ENCODE data around the gene TFB1M.
"Not testable (repeated sequence)": the region's sequence is repeated elsewhere in the genome, so short reads cannot be mapped to it uniquely, and the experiment has no call there.

Gene TFB1M

DNA sequence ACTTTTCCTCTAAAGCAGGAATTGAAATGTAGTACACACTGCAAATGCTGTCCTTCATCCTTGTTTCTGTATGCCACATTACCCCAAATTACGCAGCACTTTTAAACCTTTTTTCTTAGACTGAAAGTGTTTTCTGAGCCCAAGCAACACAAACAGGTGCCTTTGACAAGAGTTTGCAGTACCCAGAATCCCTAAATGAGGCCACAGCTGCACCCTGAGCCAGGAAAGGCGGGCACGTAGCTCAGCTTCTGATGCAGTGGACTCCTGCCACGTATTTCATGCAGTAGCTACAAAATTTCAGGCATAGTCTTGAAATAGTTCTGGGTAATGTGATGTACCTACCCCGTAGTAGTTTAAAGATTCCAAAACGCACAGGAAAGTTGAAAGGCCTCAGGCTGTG, 81.4 kb downstream of the TFB1M start:
- DNase-seq, result no peak

GRCh38 chr6:155230975-155231374, 83.3 kb downstream of the TFB1M start:
- DNase-seq, result not testable (repeated sequence)

DNA sequence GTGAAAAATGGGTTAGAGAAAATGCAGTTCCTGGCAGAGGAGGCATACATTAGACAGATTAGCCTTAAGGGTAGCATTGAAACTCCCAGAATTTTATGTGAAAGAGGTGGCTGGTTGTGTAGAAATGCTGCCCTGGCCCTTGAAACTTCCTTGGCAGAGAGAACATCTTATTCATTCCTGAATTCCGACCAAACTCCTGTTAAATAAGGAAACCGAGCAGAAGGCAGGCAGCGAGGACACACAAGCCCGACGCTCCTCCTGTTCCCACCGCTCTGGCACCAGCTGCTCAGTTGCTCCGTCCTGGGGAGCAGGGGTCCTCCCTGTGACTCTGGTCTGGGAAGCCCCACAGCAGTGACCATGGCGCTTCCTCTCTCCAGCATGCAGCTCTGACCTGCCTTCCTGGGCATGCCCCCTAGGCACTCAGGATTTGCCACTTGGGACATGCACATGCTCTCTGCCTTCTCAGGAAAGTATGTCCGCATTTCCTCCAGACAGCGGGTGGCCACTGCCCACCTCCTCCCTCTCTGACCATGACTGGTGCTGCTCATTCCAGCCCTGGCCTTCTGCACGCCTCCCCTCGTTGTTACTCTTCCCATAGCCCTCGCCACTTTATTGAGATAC, 85.6 kb downstream of the TFB1M start:
- DNase-seq, result no peak

DNA sequence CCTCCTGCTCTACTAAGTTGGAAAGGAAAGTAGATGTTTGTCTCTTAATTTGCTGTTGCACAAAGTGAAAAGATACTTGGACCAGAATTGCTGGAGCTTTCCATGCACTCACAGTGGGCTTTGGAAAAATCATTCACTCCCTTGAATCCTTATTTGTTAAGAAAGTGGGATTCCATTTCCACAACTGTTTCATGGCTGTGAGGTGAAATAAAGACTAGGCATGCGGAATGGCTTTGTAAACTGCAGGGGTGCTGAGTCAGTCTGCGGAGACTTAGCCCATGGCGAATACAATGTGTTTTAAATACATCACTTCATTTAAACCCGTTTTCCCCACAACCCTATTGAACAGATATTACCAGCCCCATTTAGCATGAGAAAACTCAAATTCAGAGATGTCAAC, 87.2 kb downstream of the TFB1M start:
- DNase-seq, result no peak

- DNase-seq, result no peak
These were observed 89.7 kb downstream of the TFB1M start for GRCh38 chr6:155224618-155225017.

- DNase-seq, result no peak
These were observed 90.4 kb downstream of the TFB1M start for GRCh38 chr6:155223646-155224451.

DNA sequence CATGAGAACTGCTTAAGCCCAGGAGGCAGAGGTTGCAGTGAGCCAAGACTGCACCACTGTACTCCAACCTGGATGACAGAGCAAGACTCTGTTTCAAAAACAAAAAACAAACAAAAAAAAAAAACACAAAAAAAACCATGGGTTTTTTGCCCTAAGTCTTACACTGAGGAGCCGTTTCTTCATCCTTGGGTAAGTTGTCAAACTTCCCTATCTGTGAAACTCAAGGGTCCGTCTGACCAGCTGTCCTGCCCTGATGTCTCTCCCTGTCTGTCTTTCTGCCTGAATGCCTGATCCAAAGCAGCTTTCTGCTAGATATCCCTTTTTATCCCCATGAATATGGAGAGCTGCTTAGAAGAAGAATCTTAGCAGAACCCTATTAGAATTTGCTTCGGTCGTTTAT, 91.8 kb downstream of the TFB1M start:
- no peak for DNase-seq

- no peak for DNase-seq
These were observed 93.2 kb downstream of the TFB1M start for GRCh38 chr6:155221086-155221485.

DNA sequence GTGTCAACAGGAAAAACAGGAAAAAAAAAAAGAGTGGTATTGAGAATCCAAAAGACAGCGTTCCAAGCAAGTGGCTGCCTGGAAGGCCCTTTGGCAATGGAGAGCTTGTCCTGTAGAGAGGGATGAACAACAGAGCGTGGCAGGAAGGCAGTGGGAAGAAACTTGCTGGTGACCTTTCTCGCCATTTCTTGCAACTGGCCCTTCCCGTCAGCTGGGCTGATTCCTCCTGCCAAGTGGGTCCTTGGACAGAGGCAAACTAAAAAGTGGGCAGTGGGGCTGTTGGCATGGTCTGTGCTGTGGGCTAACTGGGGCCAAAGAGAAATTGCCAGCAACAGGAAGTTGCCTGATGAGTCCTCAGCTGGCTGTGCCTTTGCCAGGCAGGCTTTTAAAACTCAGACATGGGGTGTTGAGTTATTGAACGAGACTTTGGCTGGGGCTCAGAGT, 94.4 kb downstream of the TFB1M start:
- DNase-seq, result no peak

- no peak for DNase-seq
These were observed 95.0 kb downstream of the TFB1M start for GRCh38 chr6:155219299-155219698.

DNA sequence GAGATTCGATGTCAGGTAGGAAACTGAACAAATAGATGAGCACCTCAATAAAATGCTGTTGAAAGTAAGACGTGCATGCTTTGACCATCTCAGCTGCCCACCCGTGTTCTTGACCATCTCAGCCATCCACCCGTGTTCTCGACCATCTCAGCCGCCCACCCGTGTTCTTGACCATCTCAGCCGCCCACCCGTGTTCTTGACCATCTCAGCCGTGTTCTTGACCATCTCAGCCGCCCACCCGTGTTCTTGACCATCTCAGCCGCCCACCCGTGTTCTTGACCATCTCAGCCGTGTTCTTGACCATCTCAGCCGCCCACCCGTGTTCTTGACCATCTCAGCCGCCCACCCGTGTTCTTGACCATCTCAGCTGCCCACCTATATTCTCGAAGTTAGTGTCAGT, 95.6 kb downstream of the TFB1M start:
- DNase-seq, result not testable (repeated sequence)

- DNase-seq, result peak; percentile 90
These were observed 97.8 kb downstream of the TFB1M start for GRCh38 chr6:155216312-155217046.

DNA sequence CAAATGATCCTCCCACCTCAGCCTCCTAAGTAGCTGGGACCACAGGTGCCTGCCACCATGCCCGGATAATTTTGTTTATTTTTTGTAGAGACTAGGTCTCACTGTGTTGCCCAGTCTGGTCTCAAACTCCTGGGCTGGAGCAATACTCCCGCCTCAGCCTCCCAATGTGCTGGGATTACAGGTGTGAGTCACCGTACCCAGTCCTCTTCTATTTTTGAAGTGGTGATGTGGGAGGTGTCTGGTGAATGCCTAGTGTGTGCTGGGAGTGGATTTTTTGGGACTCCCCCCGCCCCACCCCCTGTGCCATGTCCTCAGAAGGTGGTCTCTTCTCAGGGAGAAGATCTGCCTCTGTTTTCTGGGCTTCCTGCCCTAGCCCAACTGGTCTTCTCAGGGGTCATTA, 98.4 kb downstream of the TFB1M start:
- DNase-seq, result no peak

GRCh38 chr6:155213611-155214372, 100.5 kb downstream of the TFB1M start:
- DNase-seq, result no peak

- no peak for DNase-seq
These were observed 101.5 kb downstream of the TFB1M start for GRCh38 chr6:155212616-155213380.

- no peak for DNase-seq
These were observed 102.2 kb downstream of the TFB1M start for GRCh38 chr6:155212106-155212505.

DNA sequence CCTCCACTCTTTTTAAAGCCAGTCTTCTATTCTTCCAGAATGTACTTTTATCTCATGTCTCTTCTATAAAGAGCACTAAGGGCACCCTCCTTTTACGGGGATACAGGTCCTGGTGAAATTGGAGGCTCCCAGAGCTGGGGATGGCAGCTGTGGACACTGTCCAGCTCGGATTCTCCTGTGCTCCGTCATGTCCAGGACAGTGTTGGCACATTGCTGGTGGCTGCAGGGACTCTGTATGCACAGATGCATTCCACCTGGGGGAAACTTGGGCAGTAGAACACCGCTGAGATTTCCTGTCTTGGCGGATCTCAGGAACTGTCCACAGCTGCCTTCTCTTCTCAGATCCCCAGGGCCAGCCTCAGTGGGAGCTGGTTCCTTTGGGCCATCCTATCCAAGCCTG, 107.1 kb downstream of the TFB1M start:
- no peak for DNase-seq
